DOHH2 (cell line): ENCODE data around the gene CERS3.

ENCODE experiments used
- H3F3A ChIP-seq: fragments of 200-600 bp; sonication (generic), shearing (Covaris generic); 2 replicates; pipeline ENCODE4 v1.6.0; 2016; ENCODE audit warnings: antibody characterized with exemption, mild to moderate bottlenecking; ENCODE audit not compliant: control insufficient read depth, insufficient read depth
- H3K27ac ChIP-seq: fragments of 200-600 bp; sonication (generic); 2 replicates; pipeline ENCODE4 v1.5.1; 2014; ENCODE audit warnings: low read depth, mild to moderate bottlenecking, low read length, moderate library complexity
- H3K27me3 ChIP-seq: fragments of 200-600 bp; sonication (generic); 2 replicates; pipeline ENCODE4 v1.6.1; 2014; ENCODE audit warnings: mild to moderate bottlenecking, low read length, mixed read lengths; ENCODE audit not compliant: control insufficient read depth
- H3K36me3 ChIP-seq: fragments of 200-600 bp; sonication (generic); 2 replicates; pipeline ENCODE4 v1.6.1; 2014; ENCODE audit warnings: mild to moderate bottlenecking, low read length, moderate library complexity, mixed read lengths; ENCODE audit not compliant: control insufficient read depth
- H3K4me1 ChIP-seq: fragments of 200-600 bp; sonication (generic); 2 replicates; pipeline ENCODE4 v1.6.1; 2014; ENCODE audit warnings: mild to moderate bottlenecking, low read length, mixed read lengths; ENCODE audit not compliant: control insufficient read depth
- H3K4me2 ChIP-seq: fragments of 200-600 bp; sonication (generic); 2 replicates; pipeline ENCODE4 v1.6.0; 2014; ENCODE audit warnings: mild to moderate bottlenecking, low read length, moderate library complexity
- H3K4me3 ChIP-seq: fragments of 200-600 bp; sonication (generic); 2 replicates; pipeline ENCODE4 v1.5.1; 2014; ENCODE audit warnings: mild to moderate bottlenecking, low read length, mixed read lengths
- H3K79me2 ChIP-seq: fragments of 200-600 bp; sonication (generic); 2 replicates; pipeline ENCODE4 v1.6.1; 2014; ENCODE audit warnings: mild to moderate bottlenecking, low read length, mixed read lengths; ENCODE audit not compliant: control insufficient read depth
- H3K9me2 ChIP-seq: fragments of 200-600 bp; sonication (generic); replicated peaks from 2 replicates; pipeline ENCODE4 v1.6.1; 2014; ENCODE audit warnings: mild to moderate bottlenecking, low read length, mixed read lengths; ENCODE audit not compliant: control insufficient read depth
- H3K9me3 ChIP-seq: fragments of 200-600 bp; sonication (generic); 2 replicates; pipeline ENCODE4 v1.6.1; 2014; ENCODE audit warnings: antibody characterized with exemption, low read length, mixed read lengths; ENCODE audit not compliant: control insufficient read depth, insufficient read depth
- H4K20me1 ChIP-seq: fragments of 200-600 bp; sonication (generic); 2 replicates; pipeline ENCODE4 v1.6.0; 2014; ENCODE audit warnings: low read depth, mild to moderate bottlenecking, antibody characterized with exemption, low read length, moderate library complexity; ENCODE audit not compliant: control insufficient read depth, insufficient read depth
- EZH2phosphoT487 ChIP-seq: fragments of 200-600 bp; sonication (generic); IDR thresholded peaks from 2 replicates; pipeline ENCODE4 v1.6.1; 2017; ENCODE audit warnings: borderline replicate concordance, mild to moderate bottlenecking, antibody characterized with exemption, low read length, moderate library complexity, mixed read lengths
- TF ChIP-seq, protein P1 (sequence below): fragments of 200-600 bp; sonication (generic); IDR thresholded peaks from one replicate; pipeline ENCODE4 v1.5.1; 2014; ENCODE audit warnings: antibody characterized with exemption, mild to moderate bottlenecking, low read depth, low read length; ENCODE audit not compliant: poor library complexity, severe bottlenecking

CERS3 gene

DNA sequence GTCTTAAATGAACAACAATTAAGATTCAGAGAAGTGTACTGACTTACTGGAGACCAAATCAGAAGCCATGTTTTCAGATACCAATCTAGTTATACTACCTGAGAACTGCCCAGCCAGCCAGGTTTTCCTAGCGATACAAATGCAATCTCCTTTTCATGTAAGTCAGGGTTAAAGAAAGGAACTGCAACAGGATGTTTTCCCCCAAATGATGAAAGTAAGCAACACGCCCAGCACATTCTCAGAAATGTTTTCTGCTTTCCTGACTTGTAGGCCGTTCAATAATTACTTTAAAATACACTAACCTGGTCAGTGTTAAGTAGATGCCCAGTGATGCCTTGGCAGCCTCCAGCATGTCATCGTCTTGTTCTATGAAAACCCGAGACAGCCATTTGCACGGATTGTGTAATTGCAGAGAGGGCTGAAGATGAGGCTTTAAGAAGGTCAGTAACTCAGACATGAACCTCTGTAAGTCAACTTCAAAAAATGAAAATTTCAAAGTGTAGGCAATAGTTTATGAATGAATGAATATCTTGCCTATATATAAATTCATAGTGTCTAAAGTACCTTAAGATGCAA, 42.9 kb upstream of the CERS3 start:
- H4K20me1 ChIP-seq: no peaks in the 10 kb centered on the region
- no peaks in the 10 kb centered on the region for H3K9me2 ChIP-seq
- TF ChIP-seq, protein P1, sequence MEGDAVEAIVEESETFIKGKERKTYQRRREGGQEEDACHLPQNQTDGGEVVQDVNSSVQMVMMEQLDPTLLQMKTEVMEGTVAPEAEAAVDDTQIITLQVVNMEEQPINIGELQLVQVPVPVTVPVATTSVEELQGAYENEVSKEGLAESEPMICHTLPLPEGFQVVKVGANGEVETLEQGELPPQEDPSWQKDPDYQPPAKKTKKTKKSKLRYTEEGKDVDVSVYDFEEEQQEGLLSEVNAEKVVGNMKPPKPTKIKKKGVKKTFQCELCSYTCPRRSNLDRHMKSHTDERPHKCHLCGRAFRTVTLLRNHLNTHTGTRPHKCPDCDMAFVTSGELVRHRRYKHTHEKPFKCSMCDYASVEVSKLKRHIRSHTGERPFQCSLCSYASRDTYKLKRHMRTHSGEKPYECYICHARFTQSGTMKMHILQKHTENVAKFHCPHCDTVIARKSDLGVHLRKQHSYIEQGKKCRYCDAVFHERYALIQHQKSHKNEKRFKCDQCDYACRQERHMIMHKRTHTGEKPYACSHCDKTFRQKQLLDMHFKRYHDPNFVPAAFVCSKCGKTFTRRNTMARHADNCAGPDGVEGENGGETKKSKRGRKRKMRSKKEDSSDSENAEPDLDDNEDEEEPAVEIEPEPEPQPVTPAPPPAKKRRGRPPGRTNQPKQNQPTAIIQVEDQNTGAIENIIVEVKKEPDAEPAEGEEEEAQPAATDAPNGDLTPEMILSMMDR: no peak
- no peaks in the 10 kb centered on the region for H3K4me1 ChIP-seq
- no peaks in the 10 kb centered on the region for H3F3A ChIP-seq
- H3K9me3 ChIP-seq: no peaks in the 10 kb centered on the region
- no peaks in the 10 kb centered on the region for H3K27me3 ChIP-seq
- peaks cover 37% of the 10 kb centered on the region for H3K36me3 ChIP-seq
- H3K4me2 ChIP-seq: no peak overlapping the region
- H3K4me3 ChIP-seq: no peak overlapping the region
- H3K79me2 ChIP-seq: no peaks in the 10 kb centered on the region
- no peak overlapping the region for H3K27ac ChIP-seq

DNA sequence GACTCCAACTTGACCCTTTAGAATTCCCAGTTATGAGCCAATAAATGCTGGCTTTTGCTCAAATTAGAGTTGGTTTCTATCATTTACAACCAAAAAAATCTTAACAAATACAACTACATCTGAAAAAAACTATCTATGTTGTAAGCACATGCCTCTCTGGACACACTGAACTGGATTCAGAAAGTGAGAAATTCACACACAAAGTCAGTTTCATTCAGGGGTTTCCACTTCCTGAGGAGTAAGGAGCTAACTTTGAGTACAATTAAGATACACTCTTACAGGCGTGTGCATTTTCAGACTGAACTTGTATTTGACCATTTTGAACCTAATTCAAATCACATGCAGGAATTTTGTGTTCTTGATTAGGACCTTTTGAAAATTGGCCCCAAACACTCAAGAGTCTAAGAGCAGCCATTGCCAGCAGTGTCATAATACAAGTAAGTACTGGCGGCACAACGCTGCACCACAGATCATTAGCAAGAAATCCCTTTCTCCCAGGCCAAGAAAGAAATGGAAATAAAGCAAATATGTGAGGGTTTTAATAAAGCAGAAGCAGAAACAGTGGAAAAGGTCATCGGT, 42.1 kb upstream of the CERS3 start:
- TF ChIP-seq EZH2phosphoT487: no peak
- TF ChIP-seq, protein P1: no peak
- H3K36me3 ChIP-seq: peaks cover 37% of the 10 kb centered on the region
- H3K79me2 ChIP-seq: no peaks in the 10 kb centered on the region
- no peak overlapping the region for H3K27ac ChIP-seq
- H4K20me1 ChIP-seq: no peaks in the 10 kb centered on the region
- H3K4me3 ChIP-seq: no peak overlapping the region
- H3K27me3 ChIP-seq: no peaks in the 10 kb centered on the region
- H3K9me2 ChIP-seq: no peaks in the 10 kb centered on the region
- no peaks in the 10 kb centered on the region for H3F3A ChIP-seq
- H3K9me3 ChIP-seq: no peaks in the 10 kb centered on the region
- no peak overlapping the region for H3K4me2 ChIP-seq
- no peaks in the 10 kb centered on the region for H3K4me1 ChIP-seq

DNA sequence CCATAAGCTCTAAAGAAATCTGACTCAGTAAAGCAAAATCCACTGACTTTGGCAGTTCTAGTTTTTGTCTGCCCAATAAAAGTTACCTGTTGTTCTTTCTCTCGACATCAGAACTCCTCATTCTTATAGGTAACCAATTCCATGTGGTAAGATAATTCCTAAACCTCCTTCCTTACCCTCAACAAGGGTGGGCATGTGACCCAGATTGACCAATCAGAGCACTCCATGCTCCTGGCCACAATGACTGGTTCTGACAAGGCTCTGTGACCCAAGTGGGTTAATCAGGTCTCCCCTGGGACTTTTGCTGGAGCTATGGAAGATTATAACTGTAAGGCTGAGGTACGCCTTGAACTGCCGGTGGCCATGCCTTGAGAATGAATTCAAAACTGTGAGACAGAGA, 41.5 kb upstream of the CERS3 start:
- no peaks in the 10 kb centered on the region for H3K4me1 ChIP-seq
- H3K4me2 ChIP-seq: no peak overlapping the region
- no peak for TF ChIP-seq EZH2phosphoT487
- TF ChIP-seq, protein P1: no peak

More for the DNA sequence above, 41.5 kb upstream of the CERS3 start:
- no peaks in the 10 kb centered on the region for H3F3A ChIP-seq
- no peaks in the 10 kb centered on the region for H4K20me1 ChIP-seq
- no peaks in the 10 kb centered on the region for H3K79me2 ChIP-seq
- no peaks in the 10 kb centered on the region for H3K27me3 ChIP-seq
- no peak overlapping the region for H3K4me3 ChIP-seq
- H3K27ac ChIP-seq: no peak overlapping the region
- H3K36me3 ChIP-seq: peaks cover 37% of the 10 kb centered on the region
- H3K9me2 ChIP-seq: no peaks in the 10 kb centered on the region
- H3K9me3 ChIP-seq: no peaks in the 10 kb centered on the region
